Stimulated activated CD8-positive, alpha-beta memory T cell treated with anti-CD3 and anti-CD28 coated beads, Interleukin-15, amount 100 ng/mL, for 1 hour (primary cell): ENCODE measurements around the gene PCDHAC1.

Source experiments
- DNase-seq: peaks from one replicate; pipeline ENCODE4 v3.0.0-alpha.2; 2020; ENCODE audit warnings: low read depth

Gene PCDHAC1

GRCh38 chr5:140969880-140970279 lies 43.8 kb downstream of the PCDHAC1 start:
- DNase-seq = no peak

- DNase-seq = no peak
Observed at GRCh38 chr5:140973550-140973949, 47.5 kb downstream of the PCDHAC1 start.

- no peak for DNase-seq
Observed at GRCh38 chr5:140977003-140977402, 50.9 kb downstream of the PCDHAC1 start.

- DNase-seq = no peak
Observed at GRCh38 chr5:140978260-140978659, 52.2 kb downstream of the PCDHAC1 start.

- DNase-seq = no peak
Observed at GRCh38 chr5:140978983-140979382, 52.9 kb downstream of the PCDHAC1 start.
